ENCODE measurements around the gene NEAT1. TPM values are rescaled to one million over a fixed set of nuclear protein-coding genes. Genes with fewer than 3 reads are reported as not detected.

NEAT1 gene
- total and polyA plus RNA-seq, 9 of the 15 experiments (the other 6 are each of a cell fraction or from before 2014, with no cell fraction given), result 20.1 to 389 (median 62.8) TPM

GRCh38 chr11:65492637-65493366 lies 70.2 kb downstream of the NEAT1 start (continued):
- TF ChIP-seq, protein P1, sequence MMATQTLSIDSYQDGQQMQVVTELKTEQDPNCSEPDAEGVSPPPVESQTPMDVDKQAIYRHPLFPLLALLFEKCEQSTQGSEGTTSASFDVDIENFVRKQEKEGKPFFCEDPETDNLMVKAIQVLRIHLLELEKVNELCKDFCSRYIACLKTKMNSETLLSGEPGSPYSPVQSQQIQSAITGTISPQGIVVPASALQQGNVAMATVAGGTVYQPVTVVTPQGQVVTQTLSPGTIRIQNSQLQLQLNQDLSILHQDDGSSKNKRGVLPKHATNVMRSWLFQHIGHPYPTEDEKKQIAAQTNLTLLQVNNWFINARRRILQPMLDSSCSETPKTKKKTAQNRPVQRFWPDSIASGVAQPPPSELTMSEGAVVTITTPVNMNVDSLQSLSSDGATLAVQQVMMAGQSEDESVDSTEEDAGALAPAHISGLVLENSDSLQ (IDR thresholded peaks at IDR 0.05), result peak; percentile 37; the same call in 1 of the 2 replicates
- TF ChIP-seq NR2C2 (CRISPR knock-in tag; IDR thresholded peaks at IDR 0.05), result no peak
- 0 out of 2 replicates have a peak, but pooled peaks have one; percentile 31 for TF ChIP-seq NR2C2 (tag; IDR thresholded peaks at IDR 0.05)
- peak; percentile 54; the same call in 1 of the 2 replicates for TF ChIP-seq ESRRA (IDR thresholded peaks at IDR 0.05; ENCODE audit: borderline replicate concordance, low read depth)
- TF ChIP-seq HDAC2 (IDR thresholded peaks at IDR 0.05), result 0 out of 2 replicates have a peak, but pooled peaks have one; percentile 30
- TF ChIP-seq ZNF253 (CRISPR knock-in tag; conservative IDR thresholded peaks at IDR 0.05), result no peak
- 0 out of 2 replicates have a peak, but pooled peaks have one; percentile 0 for TF ChIP-seq GABPB1 (CRISPR knock-in tag; IDR thresholded peaks at IDR 0.05)
- peak; percentile 48; the same call in 1 of the 2 replicates for TF ChIP-seq ARID1B (IDR thresholded peaks at IDR 0.05)
- no peak for TF ChIP-seq CEBPG (CRISPR knock-in tag; IDR thresholded peaks at IDR 0.05)
- 0 out of 4 replicates have a peak, but pooled peaks of 1 of the 2 experiments have one; percentile 7 for TF ChIP-seq CEBPG (tag; conservative IDR thresholded peaks at IDR 0.05 in 1 of 2, IDR thresholded peaks at IDR 0.05 in 1 of 2)
- TF ChIP-seq NONO (IDR thresholded peaks at IDR 0.05; ENCODE audit: low read depth in 2 of 2, low read length in 1 of 2), result peak in 1 of 2 experiments; percentile 96; a peak in 2 of 4 replicates
- peak; percentile 39; the same call in 1 of the 2 replicates for TF ChIP-seq ZEB2 (IDR thresholded peaks at IDR 0.05)
- no peak for TF ChIP-seq ADNP (tag; IDR thresholded peaks at IDR 0.05)
- TF ChIP-seq, protein P2, sequence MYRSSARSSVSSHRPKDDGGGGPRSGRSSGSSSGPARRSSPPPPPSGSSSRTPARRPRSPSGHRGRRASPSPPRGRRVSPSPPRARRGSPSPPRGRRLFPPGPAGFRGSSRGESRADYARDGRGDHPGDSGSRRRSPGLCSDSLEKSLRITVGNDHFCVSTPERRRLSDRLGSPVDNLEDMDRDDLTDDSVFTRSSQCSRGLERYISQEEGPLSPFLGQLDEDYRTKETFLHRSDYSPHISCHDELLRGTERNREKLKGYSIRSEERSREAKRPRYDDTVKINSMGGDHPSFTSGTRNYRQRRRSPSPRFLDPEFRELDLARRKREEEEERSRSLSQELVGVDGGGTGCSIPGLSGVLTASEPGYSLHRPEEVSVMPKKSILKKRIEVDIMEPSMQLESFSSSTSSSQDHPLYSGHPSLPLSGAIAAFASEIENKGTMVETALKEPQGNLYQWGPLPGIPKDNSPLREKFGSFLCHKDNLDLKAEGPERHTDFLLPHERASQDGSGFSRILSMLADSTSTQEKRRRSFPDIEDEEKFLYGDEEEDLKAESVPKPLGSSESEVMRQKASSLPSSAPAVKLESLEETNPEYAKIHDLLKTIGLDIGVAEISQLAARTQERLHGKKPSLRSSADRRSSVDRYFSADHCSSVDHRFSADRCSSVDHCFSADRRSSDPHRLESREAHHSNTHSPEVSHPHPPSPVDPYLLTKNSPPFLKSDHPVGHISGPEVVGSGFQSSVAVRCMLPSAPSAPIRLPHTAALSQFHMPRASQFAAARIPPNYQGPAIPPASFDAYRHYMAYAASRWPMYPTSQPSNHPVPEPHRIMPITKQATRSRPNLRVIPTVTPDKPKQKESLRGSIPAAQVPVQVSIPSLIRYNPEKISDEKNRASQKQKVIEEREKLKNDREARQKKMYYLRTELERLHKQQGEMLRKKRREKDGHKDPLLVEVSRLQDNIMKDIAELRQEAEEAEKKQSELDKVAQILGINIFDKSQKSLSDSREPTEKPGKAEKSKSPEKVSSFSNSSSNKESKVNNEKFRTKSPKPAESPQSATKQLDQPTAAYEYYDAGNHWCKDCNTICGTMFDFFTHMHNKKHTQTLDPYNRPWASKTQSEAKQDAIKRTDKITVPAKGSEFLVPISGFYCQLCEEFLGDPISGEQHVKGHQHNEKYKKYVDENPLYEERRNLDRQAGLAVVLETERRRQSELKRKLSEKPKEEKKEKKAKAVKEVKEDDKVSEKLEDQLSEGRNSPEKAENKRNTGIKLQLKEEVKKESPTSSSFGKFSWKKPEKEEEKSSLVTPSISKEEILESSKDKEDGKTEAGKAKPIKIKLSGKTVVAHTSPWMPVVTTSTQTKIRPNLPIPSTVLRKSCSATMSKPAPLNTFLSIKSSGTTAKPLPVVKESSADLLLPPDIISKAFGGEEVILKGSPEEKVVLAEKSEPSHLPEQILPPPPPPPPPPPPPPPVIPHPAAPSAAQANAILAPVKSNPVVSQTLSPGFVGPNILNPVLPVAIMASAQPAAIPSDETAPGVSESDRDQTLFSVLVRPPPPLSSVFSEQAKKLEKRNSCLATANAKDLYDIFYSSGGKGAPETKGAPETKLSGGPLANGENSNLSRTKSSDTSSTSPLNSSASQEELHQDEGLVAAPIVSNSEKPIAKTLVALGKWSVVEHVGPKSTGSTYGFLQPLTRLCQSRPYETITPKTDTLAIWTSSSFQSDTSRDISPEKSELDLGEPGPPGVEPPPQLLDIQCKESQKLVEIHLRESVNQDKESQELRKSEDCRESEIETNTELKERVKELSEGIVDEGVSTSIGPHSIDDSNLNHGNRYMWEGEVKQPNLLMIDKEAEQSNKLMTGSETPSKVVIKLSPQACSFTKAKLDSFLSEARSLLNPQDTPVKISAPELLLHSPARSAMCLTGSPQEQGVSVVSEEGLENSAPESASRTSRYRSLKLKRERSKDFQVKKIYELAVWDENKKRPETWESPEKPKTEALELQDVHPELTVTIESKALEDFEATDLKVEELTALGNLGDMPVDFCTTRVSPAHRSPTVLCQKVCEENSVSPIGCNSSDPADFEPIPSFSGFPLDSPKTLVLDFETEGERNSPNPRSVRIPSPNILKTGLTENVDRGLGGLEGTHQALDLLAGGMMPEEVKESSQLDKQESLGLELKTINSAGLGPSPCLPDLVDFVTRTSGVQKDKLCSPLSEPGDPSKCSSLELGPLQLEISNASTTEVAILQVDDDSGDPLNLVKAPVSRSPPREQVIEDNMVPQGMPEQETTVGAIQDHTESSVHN (IDR thresholded peaks at IDR 0.05; ENCODE audit: borderline replicate concordance in 1 of 2, low read depth in 1 of 2), result peak in 1 of 2 experiments; percentile 76; a peak in 2 of 4 replicates
- TF ChIP-seq, protein P3, sequence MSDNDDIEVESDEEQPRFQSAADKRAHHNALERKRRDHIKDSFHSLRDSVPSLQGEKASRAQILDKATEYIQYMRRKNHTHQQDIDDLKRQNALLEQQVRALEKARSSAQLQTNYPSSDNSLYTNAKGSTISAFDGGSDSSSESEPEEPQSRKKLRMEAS (CRISPR knock-in tag; IDR thresholded peaks at IDR 0.05), result peak; percentile 28; the same call in 1 of the 2 replicates
- peak; percentile 52; the same call in 1 of the 2 replicates for TF ChIP-seq DPF2 (IDR thresholded peaks at IDR 0.05)
- no peak for TF ChIP-seq ZBED1 (IDR thresholded peaks at IDR 0.05)
- peak in 1 of 2 experiments; percentile 49; a peak in 1 of 4 replicates for TF ChIP-seq ARNT (IDR thresholded peaks at IDR 0.05)
- TF ChIP-seq FOXK2 (conservative IDR thresholded peaks at IDR 0.05 in 1 of 2, IDR thresholded peaks at IDR 0.05 in 1 of 2; ENCODE audit: low read depth in 2 of 2), result peak; percentile 46 to 97; a peak in 3 of 4 replicates

All from K562 (cell line).